ENCODE data around the gene EFR3B.

- no peak for TF ChIP-seq CTCF (conservative IDR thresholded peaks at IDR 0.05; ENCODE audit: low read depth, low read length)
- TF ChIP-seq MAFK (IDR thresholded peaks at IDR 0.05; ENCODE audit: low read depth, low read length) = no peak
- no peak for TF ChIP-seq POLR2A (IDR thresholded peaks at IDR 0.05; ENCODE audit: low read depth, low read length)
- no peak for TF ChIP-seq FOS (IDR thresholded peaks at IDR 0.05; ENCODE audit: low read depth, low read length)
- TF ChIP-seq RCOR1 (IDR thresholded peaks at IDR 0.05; ENCODE audit: insufficient replicate concordance, low read length) = no peak
Observed at GRCh38 chr2:25026008-25026530, 15.8 kb upstream of the EFR3B start.

Data from IMR-90 (cell line).